ENCODE measurements around the gene ANO9. TPM values are rescaled to one million over a fixed set of nuclear protein-coding genes. Genes with fewer than 3 reads are reported as not detected.
"Not testable (repeated sequence)": the region's sequence is repeated elsewhere in the genome, so short reads cannot be mapped to it uniquely, and the experiment has no call there.

Gene ANO9
- total RNA-seq, 1 donor: 7.0 TPM

GRCh38 chr11:437228-437870 is 4.5 kb downstream of the ANO9 start:
- no peak for DNase-seq (ENCODE audit: low read depth in 2 of 3, low spot score in 2 of 3)

DNA sequence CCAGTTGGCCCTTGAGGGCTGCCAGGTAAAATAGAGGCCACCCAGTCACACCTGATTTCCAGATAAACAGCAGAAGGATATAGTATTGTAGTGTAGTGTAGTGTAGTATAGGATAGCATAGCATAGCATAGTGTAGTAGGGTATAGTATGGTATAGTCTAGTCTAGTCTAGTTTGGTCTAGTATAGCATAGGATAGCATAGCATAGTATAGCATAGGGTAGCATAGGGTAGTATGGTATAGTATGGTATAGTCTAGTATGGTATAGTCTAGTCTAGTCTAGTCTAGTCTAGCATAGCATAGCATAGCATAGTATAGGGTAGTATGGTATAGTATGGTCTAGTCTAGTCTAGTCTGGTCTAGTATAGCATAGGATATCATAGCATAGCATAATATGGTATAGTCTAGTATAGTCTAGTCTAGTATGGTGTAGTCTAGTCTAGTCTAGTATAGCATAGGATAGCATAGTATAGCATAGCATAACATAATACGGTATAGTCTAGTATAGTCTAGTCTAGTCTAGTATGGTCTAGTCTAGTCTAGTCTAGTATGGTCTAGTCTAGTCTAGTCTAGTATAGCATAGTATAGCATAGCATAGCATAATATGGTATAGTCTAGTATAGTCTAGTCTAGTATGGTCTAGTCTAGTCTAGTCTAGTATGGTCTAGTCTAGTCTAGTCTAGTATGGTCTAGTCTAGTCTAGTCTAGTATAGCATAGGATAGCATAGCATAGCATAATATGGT is 6.6 kb downstream of the ANO9 start:
- not testable (repeated sequence) for DNase-seq (ENCODE audit: low read depth in 2 of 3, low spot score in 2 of 3)

DNA sequence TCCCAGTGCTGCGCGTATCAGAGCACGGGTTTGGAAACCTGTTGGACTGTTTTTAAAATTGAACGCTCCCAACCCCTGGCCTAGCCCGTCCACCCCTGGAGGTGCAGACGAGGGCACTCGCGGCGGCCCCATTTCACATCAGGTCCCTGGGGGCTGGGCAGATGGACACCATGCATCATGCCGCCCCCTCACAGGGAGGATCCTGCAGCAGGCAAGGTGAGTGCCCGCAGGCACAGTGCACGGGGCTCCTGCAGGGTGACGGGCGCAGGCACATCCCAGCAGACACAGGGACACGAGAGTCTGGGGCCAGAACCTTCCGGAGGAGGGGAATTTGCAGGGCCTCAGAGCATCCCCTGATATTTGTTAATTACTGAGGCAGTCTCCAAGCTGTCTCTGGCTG is 7.3 kb downstream of the ANO9 start:
- DNase-seq (ENCODE audit: low read depth in 2 of 3, low spot score in 2 of 3): no peak

DNA sequence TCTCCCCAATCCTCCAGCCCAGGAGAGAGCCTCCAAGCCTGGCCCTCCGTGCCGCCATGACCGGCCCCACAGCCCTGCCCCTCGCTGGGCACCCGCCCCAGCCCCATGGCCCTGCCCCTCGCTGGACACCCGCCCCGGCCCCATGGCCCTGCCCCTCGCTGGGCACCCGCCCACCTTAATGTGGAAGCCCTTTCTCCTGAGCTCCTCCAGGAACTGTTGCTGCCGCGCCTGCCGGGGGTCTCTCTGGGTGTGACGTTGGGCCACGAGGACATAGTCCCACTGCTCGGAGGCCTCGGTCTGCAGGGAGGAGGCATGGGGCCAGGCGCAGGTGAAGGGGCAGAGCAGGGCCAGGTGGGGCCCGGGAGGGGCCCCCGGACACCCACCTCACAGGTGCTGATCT is 8.2 kb downstream of the ANO9 start:
- no peak for DNase-seq (ENCODE audit: low read depth in 2 of 3, low spot score in 2 of 3)

- DNase-seq (ENCODE audit: low read depth in 2 of 3, low spot score in 2 of 3): no peak
Observed at GRCh38 chr11:433111-433510, 8.7 kb downstream of the ANO9 start.

GRCh38 chr11:432501-433100 is 9.2 kb downstream of the ANO9 start:
- no peak for DNase-seq (ENCODE audit: low read depth in 2 of 3, low spot score in 2 of 3)

DNA sequence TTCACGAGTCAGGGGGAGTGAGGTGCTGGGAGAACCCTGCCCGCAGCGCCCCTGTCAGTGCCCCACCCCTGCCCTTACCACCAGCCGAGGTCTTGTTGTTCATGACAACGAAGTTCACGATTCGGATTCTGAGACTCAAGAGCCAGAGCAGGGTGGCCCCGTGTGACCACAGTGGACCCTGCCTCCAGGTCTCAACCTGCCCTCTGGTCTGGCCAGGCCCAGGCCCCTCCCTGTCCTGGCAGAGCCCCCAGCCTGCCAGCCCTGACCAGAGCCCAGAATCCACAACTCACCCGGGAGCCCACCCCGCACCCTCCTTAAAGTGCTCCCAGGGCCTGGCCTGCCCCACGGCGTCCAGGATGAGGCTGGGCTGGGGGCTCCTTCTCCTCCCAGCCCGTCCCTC is 9.9 kb downstream of the ANO9 start:
- no peak for DNase-seq (ENCODE audit: low read depth in 2 of 3, low spot score in 2 of 3)

DNA sequence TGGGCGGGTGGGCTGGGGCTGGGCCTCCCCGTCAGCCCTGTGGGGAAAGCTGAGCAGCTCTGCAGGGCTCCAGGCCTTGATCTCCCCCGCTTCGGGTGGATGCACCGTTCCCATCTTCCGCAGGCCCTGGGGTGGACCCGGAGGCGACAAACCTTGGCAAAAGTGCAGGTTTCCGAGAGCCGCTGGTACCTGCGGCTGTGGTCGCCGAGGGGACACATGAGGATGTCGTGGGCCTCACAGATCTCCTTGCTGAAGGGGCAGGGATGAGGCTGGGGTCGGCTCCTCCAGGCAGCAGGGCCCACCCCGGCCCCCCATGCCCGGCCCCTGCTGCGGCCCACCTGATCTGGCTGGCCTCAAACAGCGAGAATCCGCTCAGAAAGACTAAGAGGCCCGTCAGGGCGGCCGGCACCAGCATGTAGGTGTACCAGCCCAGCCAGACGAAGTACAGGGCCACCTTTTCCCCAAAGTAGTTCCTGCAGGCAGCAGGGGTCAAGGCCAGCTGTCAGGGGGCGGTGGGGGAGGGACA is 11.8 kb downstream of the ANO9 start:
- DNase-seq (ENCODE audit: low read depth in 2 of 3, low spot score in 2 of 3): no peak

DNA sequence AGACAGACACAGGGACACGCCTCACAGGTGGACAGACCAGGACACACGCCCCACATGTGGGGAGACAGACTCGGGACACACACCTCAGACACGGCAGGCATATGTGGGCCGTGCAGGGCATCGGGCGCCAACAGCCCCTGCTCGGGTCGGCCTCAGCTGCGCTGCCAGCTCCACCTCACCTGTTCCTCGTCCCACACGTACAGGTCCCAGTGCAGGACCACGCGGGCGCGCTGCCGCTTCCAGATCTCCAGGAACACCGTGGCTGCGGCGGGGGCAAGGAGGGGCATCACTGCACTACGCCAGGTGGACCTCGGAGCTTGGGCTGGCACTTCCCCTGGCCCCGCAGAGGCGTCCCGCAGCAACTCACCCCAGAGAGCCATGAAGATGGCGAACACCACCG is 12.4 kb downstream of the ANO9 start:
- no peak for DNase-seq (ENCODE audit: low read depth in 2 of 3, low spot score in 2 of 3)

DNA sequence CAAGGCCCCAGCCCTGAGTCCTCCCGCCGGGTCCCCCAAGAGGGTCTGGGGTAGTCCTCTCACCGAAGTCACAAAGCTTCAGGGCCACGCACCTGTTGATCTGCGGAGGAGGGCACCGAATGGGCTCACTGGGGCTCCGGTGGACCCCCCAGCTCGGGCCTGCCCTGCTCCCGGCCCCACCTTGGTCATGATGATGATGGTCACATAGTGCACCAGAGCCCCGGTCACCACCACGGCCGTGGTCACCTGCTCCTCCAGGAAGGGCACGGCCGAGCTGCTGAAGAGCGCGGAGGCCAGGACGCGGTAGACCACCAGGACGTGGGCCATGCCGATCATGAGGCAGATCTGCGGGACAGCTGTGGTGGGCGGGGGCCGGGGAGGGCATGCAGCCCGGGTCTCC is 13.5 kb downstream of the ANO9 start:
- DNase-seq (ENCODE audit: low read depth in 2 of 3, low spot score in 2 of 3): no peak

DNA sequence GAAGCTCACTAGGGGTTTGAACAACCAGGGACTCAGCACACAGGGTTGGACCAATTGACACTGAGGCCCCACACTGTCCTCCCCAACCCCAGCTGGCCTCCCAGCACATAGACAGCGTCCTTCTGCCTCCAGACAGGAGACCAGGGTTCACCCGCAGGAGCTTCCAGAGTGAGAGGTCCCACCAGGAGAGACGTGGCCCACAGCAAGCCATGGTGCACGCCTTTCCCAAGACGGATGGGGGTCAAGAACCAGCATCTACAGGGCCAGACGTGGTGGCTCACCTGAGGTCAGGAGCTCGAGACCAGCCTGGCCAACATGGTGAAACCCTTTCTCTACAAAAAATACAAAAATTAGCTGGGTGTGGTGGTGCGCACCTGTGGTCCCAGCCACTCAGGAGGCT is 15.0 kb downstream of the ANO9 start:
- DNase-seq (ENCODE audit: low read depth in 2 of 3, low spot score in 2 of 3): no peak

DNA sequence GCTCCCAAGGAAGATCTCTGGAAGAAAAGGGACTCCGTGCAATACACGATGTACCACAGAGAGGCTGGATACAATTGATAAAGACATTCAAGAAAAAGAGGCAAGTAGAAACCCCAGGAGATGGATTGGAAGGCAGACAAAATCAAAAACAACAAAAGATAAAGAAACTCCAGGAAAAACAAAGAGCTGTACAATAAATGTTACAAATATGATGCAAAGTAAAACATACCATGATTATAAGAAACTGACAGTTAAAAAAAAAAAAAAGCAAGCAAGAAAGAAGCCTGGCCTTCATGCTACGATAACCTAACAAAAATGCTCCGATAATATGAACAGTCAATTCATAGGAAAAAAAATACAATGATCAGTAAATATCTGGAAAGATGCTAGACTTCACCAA is 16.5 kb downstream of the ANO9 start:
- DNase-seq (ENCODE audit: low read depth in 2 of 3, low spot score in 2 of 3): no peak

DNA sequence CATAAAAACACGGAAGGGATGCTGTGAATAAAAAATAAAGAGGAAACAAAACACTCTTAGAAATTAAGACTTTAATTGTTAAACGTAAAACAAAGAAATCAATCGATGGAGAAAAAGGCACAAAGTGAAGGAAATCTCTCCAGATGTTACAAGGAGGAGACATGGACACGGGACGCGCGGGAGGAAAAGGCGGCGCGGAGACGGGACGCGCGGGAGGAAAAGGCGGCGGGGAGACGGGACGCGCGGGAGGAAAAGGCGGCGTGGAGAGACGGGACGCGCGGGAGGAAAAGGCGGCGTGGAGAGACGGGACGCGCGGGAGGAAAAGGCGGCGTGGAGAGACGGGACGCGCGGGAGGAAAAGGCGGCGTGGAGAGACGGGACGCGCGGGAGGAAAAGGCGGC is 17.0 kb downstream of the ANO9 start:
- not testable (repeated sequence) for DNase-seq (ENCODE audit: low read depth in 2 of 3, low spot score in 2 of 3)

- DNase-seq (ENCODE audit: low read depth in 2 of 3, low spot score in 2 of 3): no peak
Observed at GRCh38 chr11:424232-424631, 17.6 kb downstream of the ANO9 start.

DNA sequence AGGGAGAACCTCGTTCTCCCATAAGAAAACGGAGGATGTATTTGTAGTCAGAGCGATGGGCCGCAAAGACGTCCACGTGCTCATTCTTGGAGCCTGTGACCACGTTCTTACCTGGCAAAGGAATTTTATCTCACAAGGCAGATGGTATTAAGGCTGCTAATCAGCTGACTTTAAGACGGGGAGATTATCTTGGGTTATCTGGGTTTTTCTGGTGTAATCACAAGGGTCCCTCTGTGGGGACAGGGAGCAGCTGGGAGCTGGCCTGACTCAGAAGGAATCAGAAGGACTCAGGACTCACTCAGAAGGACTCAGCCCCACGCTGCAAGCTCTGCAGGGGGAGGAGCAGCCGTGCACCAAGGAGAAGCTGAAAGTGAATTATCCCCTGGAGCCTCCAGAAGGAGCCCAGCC is 19.6 kb downstream of the ANO9 start:
- DNase-seq (ENCODE audit: low read depth in 2 of 3, low spot score in 2 of 3): no peak

DNA sequence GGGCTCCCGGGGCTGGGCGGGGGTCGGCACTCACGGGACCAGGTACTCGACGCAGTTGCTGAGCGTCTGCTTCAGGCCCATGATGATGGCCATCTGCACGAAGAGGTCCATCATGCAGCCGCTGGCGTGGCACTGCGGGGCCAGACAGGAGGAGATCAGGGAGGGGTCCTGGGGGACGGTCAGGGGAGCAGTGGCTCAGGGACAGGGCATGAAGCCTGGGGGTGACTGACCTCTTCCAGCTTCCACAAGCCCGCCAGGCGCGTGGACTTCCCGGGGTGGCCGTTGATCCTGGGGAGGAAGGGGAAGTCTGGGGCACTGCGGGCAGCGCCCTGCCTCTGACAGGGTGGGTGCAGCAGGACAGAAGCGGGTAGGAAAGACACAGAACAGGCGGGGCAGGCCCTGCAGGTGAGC is 20.9 kb downstream of the ANO9 start:
- DNase-seq (ENCODE audit: low read depth in 2 of 3, low spot score in 2 of 3): no peak

- no peak for DNase-seq (ENCODE audit: low read depth in 2 of 3, low spot score in 2 of 3)
Observed at GRCh38 chr11:420054-420910, 21.5 kb downstream of the ANO9 start.

DNA sequence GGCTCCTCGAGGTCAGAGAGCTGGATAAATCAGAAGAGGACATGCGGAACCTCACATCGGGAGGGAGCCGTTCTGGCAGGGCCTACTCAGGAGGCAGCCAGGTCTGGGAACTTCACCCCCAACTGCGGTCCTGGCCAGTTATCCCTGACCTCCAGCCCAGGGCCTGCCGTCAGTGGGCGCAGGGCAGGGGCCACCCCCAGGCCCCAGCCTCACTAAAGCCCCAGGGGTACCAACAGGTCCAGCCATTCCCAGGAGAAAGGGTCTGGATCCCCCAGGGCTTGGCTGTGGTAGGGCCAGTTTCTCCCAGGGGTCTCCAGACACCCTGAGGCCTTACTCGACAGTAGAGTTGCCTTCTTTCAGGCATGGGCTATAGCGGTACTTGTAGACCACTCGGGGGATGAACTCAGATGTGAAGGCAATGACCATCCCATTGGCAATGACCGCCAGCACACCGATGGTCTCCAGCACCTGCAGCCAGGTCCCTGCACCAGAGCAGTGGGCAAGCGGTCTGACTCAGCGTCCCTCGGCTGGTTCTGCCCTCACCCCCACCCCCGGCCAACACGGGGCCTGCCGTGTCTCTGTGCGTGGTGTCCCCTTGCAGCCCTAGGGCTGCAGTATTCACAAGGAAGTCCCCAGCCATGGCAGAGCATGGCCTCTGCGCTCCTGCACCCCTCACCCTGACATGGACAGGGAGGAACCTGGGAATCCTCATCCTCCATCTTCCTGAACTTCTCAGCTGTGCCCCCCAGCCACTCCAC is 22.4 kb downstream of the ANO9 start:
- no peak for DNase-seq (ENCODE audit: low read depth in 2 of 3, low spot score in 2 of 3)

DNA sequence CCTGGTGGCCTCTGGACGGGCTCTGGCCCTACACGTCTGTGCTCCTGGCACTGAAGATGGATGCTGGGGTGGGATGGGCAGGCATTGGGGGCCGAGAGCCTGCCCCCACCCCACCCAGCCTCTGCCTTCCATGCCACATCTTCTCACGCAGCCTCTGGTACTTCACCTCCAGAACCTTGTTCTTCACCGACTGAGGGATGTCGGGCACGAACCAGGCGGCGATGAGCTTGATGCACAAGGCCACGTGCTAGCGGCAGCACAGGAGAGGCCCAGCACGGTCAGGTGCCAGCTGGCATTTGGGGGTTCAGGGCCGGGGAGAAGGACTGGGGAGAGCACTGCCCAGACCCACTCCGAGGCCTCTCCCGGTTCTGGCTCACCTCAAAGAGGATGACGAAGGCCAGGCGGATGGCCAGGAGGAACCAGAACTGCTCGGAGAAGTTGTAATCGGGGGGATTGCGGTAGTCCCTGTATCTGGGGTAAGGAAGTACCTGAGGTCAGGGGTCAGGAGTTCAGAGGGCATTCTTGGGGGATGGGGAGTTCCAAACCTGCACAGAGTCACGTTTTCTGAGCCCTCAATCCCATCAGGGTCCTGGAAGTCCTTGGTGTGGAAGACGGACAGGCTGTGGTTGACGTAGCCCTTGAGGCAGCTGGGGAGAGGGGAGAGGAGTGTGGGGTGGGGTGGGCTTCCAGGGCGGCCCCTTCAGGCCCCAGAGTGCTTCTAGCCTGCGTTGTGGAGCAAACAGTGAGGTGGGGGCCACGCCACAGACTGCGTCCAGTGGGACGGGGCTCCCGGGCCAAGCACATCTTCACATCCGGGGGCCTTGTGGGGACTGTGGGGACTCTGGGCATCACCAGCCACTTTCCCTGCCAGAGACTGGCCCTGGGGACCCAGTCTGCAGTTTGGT is 23.2 kb downstream of the ANO9 start:
- no peak for DNase-seq (ENCODE audit: low read depth in 2 of 3, low spot score in 2 of 3)

Measured in hematopoietic multipotent progenitor cell (in vitro differentiated cells).